Panc1 (cell line): ENCODE measurements around the gene OLFM3.

Experiments
- TCF7L2 ChIP-seq: IDR thresholded peaks from 2 replicates; pipeline ENCODE4 v1.6.1; 2011; ENCODE audit warnings: mild to moderate bottlenecking, low read depth, low read length, inconsistent platforms
- TF ChIP-seq, protein P1 (sequence below): fragments of 450-650 bp; IDR thresholded peaks from 2 replicates; pipeline ENCODE4 v1.5.1; 2017; ENCODE audit warnings: mild to moderate bottlenecking

DNA sequence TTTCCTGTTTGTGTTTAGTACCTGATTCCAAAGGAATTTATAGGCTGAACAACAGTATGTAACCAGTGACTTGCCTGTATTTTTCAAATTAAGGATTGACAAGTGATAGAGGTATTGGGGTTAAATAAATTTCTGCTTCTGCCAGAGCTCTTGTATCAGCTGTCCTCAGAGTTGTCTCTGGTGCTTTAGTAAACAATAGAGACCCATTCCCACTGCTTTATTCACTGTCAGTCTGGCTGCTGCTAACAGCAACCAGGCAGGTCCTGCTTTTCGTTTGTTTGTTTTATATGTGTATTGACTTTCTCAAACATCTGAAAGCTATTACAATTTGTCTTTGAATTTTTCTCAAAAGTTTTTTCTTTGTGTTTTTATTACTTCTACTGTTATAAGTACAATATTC is 76.1 kb downstream of the OLFM3 start:
- TF ChIP-seq, protein P1, sequence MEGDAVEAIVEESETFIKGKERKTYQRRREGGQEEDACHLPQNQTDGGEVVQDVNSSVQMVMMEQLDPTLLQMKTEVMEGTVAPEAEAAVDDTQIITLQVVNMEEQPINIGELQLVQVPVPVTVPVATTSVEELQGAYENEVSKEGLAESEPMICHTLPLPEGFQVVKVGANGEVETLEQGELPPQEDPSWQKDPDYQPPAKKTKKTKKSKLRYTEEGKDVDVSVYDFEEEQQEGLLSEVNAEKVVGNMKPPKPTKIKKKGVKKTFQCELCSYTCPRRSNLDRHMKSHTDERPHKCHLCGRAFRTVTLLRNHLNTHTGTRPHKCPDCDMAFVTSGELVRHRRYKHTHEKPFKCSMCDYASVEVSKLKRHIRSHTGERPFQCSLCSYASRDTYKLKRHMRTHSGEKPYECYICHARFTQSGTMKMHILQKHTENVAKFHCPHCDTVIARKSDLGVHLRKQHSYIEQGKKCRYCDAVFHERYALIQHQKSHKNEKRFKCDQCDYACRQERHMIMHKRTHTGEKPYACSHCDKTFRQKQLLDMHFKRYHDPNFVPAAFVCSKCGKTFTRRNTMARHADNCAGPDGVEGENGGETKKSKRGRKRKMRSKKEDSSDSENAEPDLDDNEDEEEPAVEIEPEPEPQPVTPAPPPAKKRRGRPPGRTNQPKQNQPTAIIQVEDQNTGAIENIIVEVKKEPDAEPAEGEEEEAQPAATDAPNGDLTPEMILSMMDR = no peak
- no peak for TF ChIP-seq TCF7L2
